Adrenal gland (tissue), 12 donors: ENCODE measurements around the gene HNRNPA1. TPM values are rescaled to one million over a fixed set of nuclear protein-coding genes. Genes with fewer than 3 reads are reported as not detected.
"Not testable (repeated sequence)": the region's sequence is repeated elsewhere in the genome, so short reads cannot be mapped to it uniquely, and the experiment has no call there.

ENCODE experiments used
- DNase-seq, 7 donors: peaks; one replicate each; pipeline ENCODE4 v3.0.0-alpha.2; 2019 to 2020
- H3K27ac ChIP-seq, 5 donors: fragments of 200-600 bp; sonication (generic) in 4 of 5; 1 replicate in 3 of 5; 2 replicates in 2 of 5; pipeline versions ENCODE4 v1.5.1 to v1.8.0; 2016 to 2020; ENCODE audit warnings: mild to moderate bottlenecking in 1 of 5
- H3K27me3 ChIP-seq: fragments of 200-600 bp; 2 replicates; pipeline ENCODE4 v1.8.0; 2021
- H3K36me3 ChIP-seq, 2 donors: fragments of 200-600 bp; replicated peaks in 1 of 2; 1 replicate in 1 of 2; 2 replicates in 1 of 2; pipeline versions ENCODE4 v1.5.1 to v1.8.0; 2018 to 2022
- H3K4me1 ChIP-seq, 2 donors: fragments of 200-600 bp; replicated peaks in 1 of 2; 1 replicate in 1 of 2; 2 replicates in 1 of 2; pipeline versions ENCODE4 v1.5.1 to v1.8.0; 2018 to 2021
- H3K4me3 ChIP-seq, 4 donors: fragments of 200-600 bp; sonication (generic) in 3 of 4; one replicate each; pipeline ENCODE4 v1.5.1; 2016 to 2018
- H3K9me3 ChIP-seq, 3 donors: fragments of 200-600 bp; sonication (generic) in 1 of 3; replicated peaks in 1 of 3; 1 replicate in 2 of 3; 2 replicates in 1 of 3; pipeline versions ENCODE4 v1.5.1 to v1.8.0; 2016 to 2021
- CTCF ChIP-seq, 6 experiments: fragments of 450-650 bp in 4 of 6; fragments of 200-600 bp in 2 of 6; sonication (generic) in 1 of 6; IDR thresholded peaks; 1 replicate in 5 of 6; 2 replicates in 1 of 6; pipeline versions ENCODE4 v1.5.1 to v1.8.0; 2016 to 2021; ENCODE audit warnings: antibody characterized with exemption in 6 of 6, mild to moderate bottlenecking in 2 of 6, moderate library complexity in 1 of 6
- POLR2A ChIP-seq, 2 donors: fragments of 450-650 bp; IDR thresholded peaks; one replicate each; pipeline ENCODE4 v1.6.1; 2017; ENCODE audit warnings: antibody characterized with exemption in 2 of 2, mild to moderate bottlenecking in 2 of 2, moderate library complexity in 1 of 2
- WGBS, 4 donors: extraction: QIAGEN DNeasy Blood & Tissue Kit in 2 of 4; methylation state at CpG; one replicate each; pipeline versions ENCODE4 v1.1.5 to v1.1.7; 2013 to 2017; 5-methylcytosine and 5-hydroxymethylcytosine counted together
- intact Hi-C, 2 donors: fragments of 100-400 bp; cut with DNase I; formaldehyde crosslinking; loops; one replicate each; pipeline versions ENCODE4 v1.14.1 to v1.15.0; 2022 to 2023
- polyA plus RNA-seq, 3 donors: library from polyadenylated mRNA; stranded (reverse); fragments of 200-250 nt in 2 of 3; fragments of 350-450 nt in 1 of 3; fragmentation: Illumina TruSeq in 1 of 3; extraction: RNeasy Lipid Tissue Mini Kit (QIAGEN cat#74804) in 1 of 3; gene quantifications; one replicate each; pipeline ENCODE4 v1.2.3, GENCODE V29; 2013 to 2014
- total RNA-seq, 9 donors: library from RNA; depleted of rRNA in 4 of 9; stranded (reverse); fragments of >200 nt in 4 of 9; fragments of 120-200 nt in 1 of 9; fragmentation: NEBNext Ultra II Directional in 1 of 9; extraction: Animal tissue kit (Norgen Biotek cat#: 25700) in 1 of 9; gene quantifications; one replicate each; pipeline versions ENCODE4 v1.1.0 to v1.2.4, GENCODE V29; 2013 to 2023
- donor health status: healthy with polysubstance abuse.
- donor health status: Bipolar disorder and iron deficiency.
- donor health status: DM: yes; HTN: yes; CAD: no.
- donor health status: DM: no; HTN: no; CAD: no.
- donor health status: DM: no; HTN: no; CAD: no.
- donor health status: DM: yes; HTN: yes; CAD: no.

HNRNPA1 gene
- total and polyA plus RNA-seq, 12 donors, result 257 to 1,171 (median 639) TPM

- H3K36me3 ChIP-seq, result peaks cover 0 to 29% of the 10 kb centered on the region in 2 donors
- 0 to 1% (median 0%) methylated on average over 28 to 49 of the region's 49 CpGs for WGBS, 4 donors
- H3K9me3 ChIP-seq, result no peaks in the 10 kb centered on the region
- peak within 1 kb of the TSS; percentile 90 to 99 (median 92) for H3K27ac ChIP-seq
- DNase-seq, result peak; percentile 99 to 100 (median 99)
- H3K4me3 ChIP-seq, result peak within 1 kb of the TSS; percentile 69 to 93 (median 76)
- TF ChIP-seq CTCF (IDR thresholded peaks at IDR 0.05), result no peak
- TF ChIP-seq POLR2A (IDR thresholded peaks at IDR 0.05), result peak; percentile 35 to 97
- intact Hi-C loops, result no loop called here
- no peaks in the 10 kb centered on the region for H3K27me3 ChIP-seq
- peaks cover 47 to 51% of the 10 kb centered on the region in 2 donors for H3K4me1 ChIP-seq
These were observed 676 bp upstream of the HNRNPA1 start, which contains the start of gene CBX5 for GRCh38 chr12:54279632-54280467. CBX5 (minus strand) TSS chr12:54280122; CDS start chr12:54257650, 22,472 bp downstream.

- H3K9me3 ChIP-seq, H3K27me3 ChIP-seq, intact Hi-C loops, DNase-seq: not testable (repeated sequence)
- peaks cover 59 to 65% of the 10 kb centered on the region in 2 donors for H3K4me1 ChIP-seq
- H3K36me3 ChIP-seq, result peaks cover 0 to 42% of the 10 kb centered on the region in 2 donors
- peak overlapping the region; percentile 80 to 99 (median 92) for H3K27ac ChIP-seq
- 0 to 1% (median 0%) methylated on average over 9 to 10 of the region's 10 CpGs for WGBS, 4 donors
- peak overlapping the region; percentile 69 to 93 (median 76) for H3K4me3 ChIP-seq
These were observed 724 bp downstream of the HNRNPA1 start for GRCh38 chr12:54281261-54281638.

GRCh38 chr12:54281694-54282093, 1.2 kb downstream of the HNRNPA1 start:
- WGBS, 4 donors, result 5 to 17% (median 14%) methylated on average over 4 of the region's 4 CpGs
- DNase-seq, H3K27me3 ChIP-seq, intact Hi-C loops, H3K9me3 ChIP-seq: not testable (repeated sequence)
- H3K4me1 ChIP-seq, result peaks cover 59 to 69% of the 10 kb centered on the region in 2 donors
- H3K36me3 ChIP-seq, result peaks cover 0 to 47% of the 10 kb centered on the region in 2 donors
- H3K4me3 ChIP-seq, result peak overlapping the region in 3 of 4 donors; percentile 69 to 93 (median 72)
- H3K27ac ChIP-seq, result peak overlapping the region in 4 of 5 donors; percentile 90 to 99 (median 92)

- Histone ChIP-seq H3K27ac (peak overlapping the region in 1 of 5 donors; percentile 50), H3K36me3 (peaks cover 0 to 60% of the 10 kb centered on the region in 2 donors), H3K9me3 (no peaks in the 10 kb centered on the region), H3K27me3 (no peaks in the 10 kb centered on the region), H3K4me1 (peaks cover 51 to 66% of the 10 kb centered on the region in 2 donors), H3K4me3 (peak overlapping the region in 1 of 4 donors; percentile 69)
- DNase-seq, result peak in 1 of 7 donors; percentile 32
- intact Hi-C loops, result no loop called here
- TF ChIP-seq CTCF (IDR thresholded peaks at IDR 0.05) (no peak), POLR2A (IDR thresholded peaks at IDR 0.05) (no peak)
- 21 to 28% (median 24%) methylated on average over 11 of the region's 11 CpGs for WGBS, 4 donors
These were observed 2.5 kb downstream of the HNRNPA1 start for GRCh38 chr12:54282949-54283593.

GRCh38 chr12:54284070-54284780, 3.7 kb downstream of the HNRNPA1 start:
- 27 to 37% (median 32%) methylated on average over 1 to 2 of the region's 2 CpGs for WGBS, 4 donors
- Histone ChIP-seq H3K4me3 (peak overlapping the region in 1 of 4 donors; percentile 69), H3K27ac (peak overlapping the region in 1 of 5 donors; percentile 20), H3K4me1 (peaks cover 42 to 56% of the 10 kb centered on the region in 2 donors), H3K36me3 (peaks cover 0 to 65% of the 10 kb centered on the region in 2 donors)
- intact Hi-C loops, H3K9me3 ChIP-seq, DNase-seq, H3K27me3 ChIP-seq: not testable (repeated sequence)
